Neural cell (in vitro differentiated cells): ENCODE data around the gene COL20A1. TPM values are rescaled to one million over a fixed set of nuclear protein-coding genes. Genes with fewer than 3 reads are reported as not detected.

ENCODE experiments used
- H2AFZ ChIP-seq: fragments of 200-600, 300-800 bp; sonication (generic), shearing (Covaris generic); 2 replicates; pipeline ENCODE4 v1.6.0; 2014; ENCODE audit warnings: low read depth, mild to moderate bottlenecking, antibody characterized with exemption, low read length, moderate library complexity
- H3F3A ChIP-seq: fragments of 200-600 bp; shearing (Covaris generic); 2 replicates; pipeline ENCODE4 v1.6.1; 2016; ENCODE audit warnings: mild to moderate bottlenecking, moderate library complexity, mixed read lengths, antibody characterized with exemption, low read length; ENCODE audit not compliant: insufficient read depth, poor library complexity, severe bottlenecking
- H3K27ac ChIP-seq: fragments of 200-600, 300-800 bp; sonication (generic), shearing (Covaris generic); 2 replicates; pipeline ENCODE4 v1.5.1; 2014; ENCODE audit warnings: mild to moderate bottlenecking, low read length, moderate library complexity
- H3K27me3 ChIP-seq: fragments of 300-800, 200-600 bp; sonication (generic), shearing (Covaris generic); 2 replicates; pipeline ENCODE4 v1.6.0; 2014; ENCODE audit warnings: mild to moderate bottlenecking, low read depth, low read length, moderate library complexity; ENCODE audit not compliant: insufficient read depth
- H3K36me3 ChIP-seq: fragments of 300-800, 200-600 bp; sonication (generic), shearing (Covaris generic); 2 replicates; pipeline ENCODE4 v1.5.1; 2014; ENCODE audit warnings: mild to moderate bottlenecking, antibody characterized with exemption, low read length, moderate library complexity; ENCODE audit not compliant: insufficient read depth
- H3K4me2 ChIP-seq: fragments of 300-800, 200-600 bp; sonication (generic), shearing (Covaris generic); 2 replicates; pipeline ENCODE4 v1.6.0; 2014; ENCODE audit warnings: mild to moderate bottlenecking, low read length
- H3K4me3 ChIP-seq: fragments of 300-800, 200-600 bp; sonication (generic), shearing (Covaris generic); 2 replicates; pipeline ENCODE4 v1.5.1; 2014; ENCODE audit warnings: mild to moderate bottlenecking, low read length, moderate library complexity
- H3K79me2 ChIP-seq: fragments of 200-600 bp; shearing (Covaris generic); replicated peaks from 2 replicates; pipeline ENCODE4 v1.6.0; 2014; ENCODE audit warnings: mild to moderate bottlenecking, low read length, moderate library complexity; ENCODE audit not compliant: insufficient read depth
- H3K9ac ChIP-seq: fragments of 300-800, 200-600 bp; sonication (generic), shearing (Covaris generic); 2 replicates; pipeline ENCODE4 v1.6.1; 2016; ENCODE audit warnings: mild to moderate bottlenecking, low read length, mixed read lengths
- H3K9me2 ChIP-seq: fragments of 200-600 bp; shearing (Covaris generic); 2 replicates; pipeline ENCODE4 v1.6.1; 2016; ENCODE audit warnings: mild to moderate bottlenecking, low read length, mixed read lengths; ENCODE audit not compliant: insufficient read depth
- H3K9me3 ChIP-seq: fragments of 200-600, 300-800 bp; sonication (generic), shearing (Covaris generic); 2 replicates; pipeline ENCODE4 v1.6.1; 2016; ENCODE audit warnings: mild to moderate bottlenecking, mixed run types, low read length, moderate library complexity, mixed read lengths
- H4K20me1 ChIP-seq: fragments of 200-600 bp; shearing (Covaris generic); 2 replicates; pipeline ENCODE4 v1.6.1; 2016; ENCODE audit warnings: mild to moderate bottlenecking, mixed run types; ENCODE audit not compliant: insufficient read depth
- EP300 ChIP-seq: fragments of 450-650 bp; conservative IDR thresholded peaks from 2 replicates; pipeline ENCODE4 v1.6.1; 2014; ENCODE audit warnings: antibody characterized with exemption, mild to moderate bottlenecking, moderate library complexity; ENCODE audit not compliant: poor library complexity, severe bottlenecking
- EZH2 ChIP-seq: fragments of 200-600, 300-800 bp; shearing (Covaris generic), sonication (generic); IDR thresholded peaks from 2 replicates; pipeline ENCODE4 v1.6.1; 2014; ENCODE audit warnings: antibody characterized with exemption, low read length, borderline replicate concordance, mild to moderate bottlenecking; ENCODE audit not compliant: insufficient read depth, poor library complexity, severe bottlenecking
- MXI1 ChIP-seq: fragments of 450-650 bp; conservative IDR thresholded peaks from 2 replicates; pipeline ENCODE4 v1.6.1; 2014; ENCODE audit warnings: antibody characterized with exemption, mild to moderate bottlenecking; ENCODE audit not compliant: poor library complexity, severe bottlenecking
- POLR2AphosphoS5 ChIP-seq: IDR thresholded peaks from 2 replicates; pipeline ENCODE4 v1.6.1; 2012
- RAD21 ChIP-seq: fragments of 450-650 bp; conservative IDR thresholded peaks from 2 replicates; pipeline ENCODE4 v1.6.1; 2014; ENCODE audit warnings: antibody characterized with exemption, mild to moderate bottlenecking, moderate library complexity
- SMC3 ChIP-seq: fragments of 450-650 bp; conservative IDR thresholded peaks from 2 replicates; pipeline ENCODE4 v1.6.1; 2014; ENCODE audit warnings: antibody characterized with exemption, mild to moderate bottlenecking, moderate library complexity; ENCODE audit not compliant: poor library complexity
- TAF1 ChIP-seq: IDR thresholded peaks from 2 replicates; pipeline ENCODE4 v1.6.1; 2012; ENCODE audit warnings: low read depth
- polyA plus RNA-seq: library from polyadenylated mRNA; depleted of rRNA; stranded (reverse); fragments of >200 nt; gene quantifications from 2 replicates; pipeline ENCODE4 v1.2.3, GENCODE V29; 2014
- TF ChIP-seq, protein P1 (sequence below): IDR thresholded peaks from 2 replicates; pipeline ENCODE4 v1.6.1; 2012; ENCODE audit warnings: borderline replicate concordance
- TF ChIP-seq, protein P2 (sequence below): fragments of 450-650 bp; IDR thresholded peaks from 2 replicates; pipeline ENCODE4 v1.5.1; 2014; ENCODE audit warnings: antibody characterized with exemption, mild to moderate bottlenecking, moderate library complexity; ENCODE audit not compliant: poor library complexity, severe bottlenecking

The COL20A1 gene
- polyA plus RNA-seq, 1 donor from 2014 or later = 1.1 TPM

DNA sequence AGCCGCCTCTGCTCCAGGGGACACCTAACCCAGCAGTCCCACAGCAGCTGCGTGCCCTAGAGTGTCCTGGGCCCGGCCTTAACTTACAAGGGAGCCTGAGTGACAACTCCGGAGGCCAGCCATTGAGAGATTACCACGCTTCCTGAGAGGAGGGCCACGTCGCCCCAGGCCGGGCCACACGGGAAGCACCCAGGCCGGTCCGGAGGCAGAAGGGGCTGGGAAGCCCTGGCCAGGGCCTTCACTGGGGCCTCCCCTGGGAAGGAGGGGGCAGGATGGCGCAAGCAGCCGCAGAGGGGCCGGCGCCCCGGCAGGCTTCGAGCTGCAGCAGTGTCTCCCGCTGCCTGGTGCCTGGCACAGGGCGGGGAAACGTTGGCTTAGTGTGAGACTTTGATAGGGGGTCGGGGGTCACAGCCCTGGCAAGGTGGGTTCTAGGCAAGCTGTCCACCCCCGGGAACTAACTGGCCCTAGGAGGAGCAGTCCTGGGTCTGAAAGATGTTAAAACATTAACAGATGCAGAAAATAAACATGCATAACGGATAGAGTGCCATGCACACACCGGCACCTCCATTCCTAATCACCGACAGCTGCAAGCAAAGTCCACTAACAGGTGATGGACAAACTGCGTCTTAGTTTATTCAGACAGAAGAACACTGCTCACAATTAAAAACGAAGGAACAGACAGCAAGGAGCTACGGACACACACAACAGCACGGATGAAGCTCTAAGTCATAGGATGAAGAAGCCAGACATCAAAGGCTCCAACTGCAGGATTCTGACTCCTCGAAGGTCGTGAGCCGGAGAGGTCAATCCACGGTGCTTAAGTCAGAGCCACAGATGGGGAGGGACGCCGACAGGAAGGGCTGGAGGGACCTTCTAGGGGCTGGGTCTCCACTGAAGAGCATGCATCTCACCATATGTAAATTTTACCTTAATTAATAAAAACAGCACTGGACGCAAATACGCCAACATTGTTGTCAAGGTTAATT is 50.8 kb downstream of the COL20A1 start:
- Histone ChIP-seq H3F3A (no peaks in the 10 kb centered on the region), H3K36me3 (no peaks in the 10 kb centered on the region), H3K79me2 (no peaks in the 10 kb centered on the region), H3K9me3 (no peaks in the 10 kb centered on the region), H2AFZ (no peak overlapping the region), H3K9me2 (no peaks in the 10 kb centered on the region), H3K4me3 (no peak overlapping the region), H3K27ac (no peak overlapping the region), H3K9ac (no peak overlapping the region), H4K20me1 (no peaks in the 10 kb centered on the region), H3K4me2 (no peak overlapping the region), H3K27me3 (no peaks in the 10 kb centered on the region)
- TF ChIP-seq EZH2 (no peak), TAF1 (no peak), SMC3 (no peak), RAD21 (no peak), MXI1 (no peak), EP300 (no peak), POLR2AphosphoS5 (no peak)
- TF ChIP-seq, protein P1, sequence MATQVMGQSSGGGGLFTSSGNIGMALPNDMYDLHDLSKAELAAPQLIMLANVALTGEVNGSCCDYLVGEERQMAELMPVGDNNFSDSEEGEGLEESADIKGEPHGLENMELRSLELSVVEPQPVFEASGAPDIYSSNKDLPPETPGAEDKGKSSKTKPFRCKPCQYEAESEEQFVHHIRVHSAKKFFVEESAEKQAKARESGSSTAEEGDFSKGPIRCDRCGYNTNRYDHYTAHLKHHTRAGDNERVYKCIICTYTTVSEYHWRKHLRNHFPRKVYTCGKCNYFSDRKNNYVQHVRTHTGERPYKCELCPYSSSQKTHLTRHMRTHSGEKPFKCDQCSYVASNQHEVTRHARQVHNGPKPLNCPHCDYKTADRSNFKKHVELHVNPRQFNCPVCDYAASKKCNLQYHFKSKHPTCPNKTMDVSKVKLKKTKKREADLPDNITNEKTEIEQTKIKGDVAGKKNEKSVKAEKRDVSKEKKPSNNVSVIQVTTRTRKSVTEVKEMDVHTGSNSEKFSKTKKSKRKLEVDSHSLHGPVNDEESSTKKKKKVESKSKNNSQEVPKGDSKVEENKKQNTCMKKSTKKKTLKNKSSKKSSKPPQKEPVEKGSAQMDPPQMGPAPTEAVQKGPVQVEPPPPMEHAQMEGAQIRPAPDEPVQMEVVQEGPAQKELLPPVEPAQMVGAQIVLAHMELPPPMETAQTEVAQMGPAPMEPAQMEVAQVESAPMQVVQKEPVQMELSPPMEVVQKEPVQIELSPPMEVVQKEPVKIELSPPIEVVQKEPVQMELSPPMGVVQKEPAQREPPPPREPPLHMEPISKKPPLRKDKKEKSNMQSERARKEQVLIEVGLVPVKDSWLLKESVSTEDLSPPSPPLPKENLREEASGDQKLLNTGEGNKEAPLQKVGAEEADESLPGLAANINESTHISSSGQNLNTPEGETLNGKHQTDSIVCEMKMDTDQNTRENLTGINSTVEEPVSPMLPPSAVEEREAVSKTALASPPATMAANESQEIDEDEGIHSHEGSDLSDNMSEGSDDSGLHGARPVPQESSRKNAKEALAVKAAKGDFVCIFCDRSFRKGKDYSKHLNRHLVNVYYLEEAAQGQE = no peak
- TF ChIP-seq, protein P2, sequence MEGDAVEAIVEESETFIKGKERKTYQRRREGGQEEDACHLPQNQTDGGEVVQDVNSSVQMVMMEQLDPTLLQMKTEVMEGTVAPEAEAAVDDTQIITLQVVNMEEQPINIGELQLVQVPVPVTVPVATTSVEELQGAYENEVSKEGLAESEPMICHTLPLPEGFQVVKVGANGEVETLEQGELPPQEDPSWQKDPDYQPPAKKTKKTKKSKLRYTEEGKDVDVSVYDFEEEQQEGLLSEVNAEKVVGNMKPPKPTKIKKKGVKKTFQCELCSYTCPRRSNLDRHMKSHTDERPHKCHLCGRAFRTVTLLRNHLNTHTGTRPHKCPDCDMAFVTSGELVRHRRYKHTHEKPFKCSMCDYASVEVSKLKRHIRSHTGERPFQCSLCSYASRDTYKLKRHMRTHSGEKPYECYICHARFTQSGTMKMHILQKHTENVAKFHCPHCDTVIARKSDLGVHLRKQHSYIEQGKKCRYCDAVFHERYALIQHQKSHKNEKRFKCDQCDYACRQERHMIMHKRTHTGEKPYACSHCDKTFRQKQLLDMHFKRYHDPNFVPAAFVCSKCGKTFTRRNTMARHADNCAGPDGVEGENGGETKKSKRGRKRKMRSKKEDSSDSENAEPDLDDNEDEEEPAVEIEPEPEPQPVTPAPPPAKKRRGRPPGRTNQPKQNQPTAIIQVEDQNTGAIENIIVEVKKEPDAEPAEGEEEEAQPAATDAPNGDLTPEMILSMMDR = no peak

DNA sequence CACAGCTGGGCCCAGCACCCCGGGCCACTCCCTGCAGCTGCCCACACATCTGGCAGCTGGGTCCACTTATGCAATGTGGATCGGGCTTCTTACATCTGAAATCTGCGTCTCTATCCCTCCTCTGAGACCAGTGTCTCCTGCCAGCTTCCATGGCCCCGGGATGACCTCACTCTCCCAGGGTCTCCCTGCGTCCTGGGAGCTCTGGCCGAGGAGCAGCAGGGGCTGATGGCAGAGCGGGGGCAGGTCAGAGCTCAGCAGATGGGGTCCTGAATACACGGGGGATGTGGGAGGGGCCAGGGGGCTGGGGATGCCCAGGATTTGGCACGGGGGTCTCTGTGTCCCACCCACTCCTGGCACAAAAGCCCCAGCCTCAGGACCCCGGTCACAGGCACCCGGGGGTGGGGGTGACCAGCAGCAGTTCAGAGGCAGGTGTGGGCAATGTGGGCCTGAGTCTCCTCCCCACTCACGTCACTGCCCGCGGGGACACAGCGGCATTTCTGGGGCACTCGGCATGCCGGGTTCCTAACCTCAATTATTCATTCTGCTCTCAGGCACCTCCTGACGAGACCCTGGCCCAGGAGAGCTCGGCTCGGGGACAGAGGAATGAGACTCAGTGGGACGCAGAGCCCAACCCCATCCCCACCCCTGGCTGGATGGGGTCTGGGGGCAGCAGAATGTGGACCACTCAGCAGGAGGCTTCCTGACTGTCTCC is 51.8 kb downstream of the COL20A1 start:
- Histone ChIP-seq H3K9ac (no peak overlapping the region), H3K9me3 (no peaks in the 10 kb centered on the region), H3K79me2 (no peaks in the 10 kb centered on the region), H3K9me2 (no peaks in the 10 kb centered on the region), H3K4me2 (no peak overlapping the region), H3K27me3 (no peaks in the 10 kb centered on the region), H3F3A (no peaks in the 10 kb centered on the region), H3K4me3 (no peak overlapping the region), H4K20me1 (no peaks in the 10 kb centered on the region), H3K36me3 (no peaks in the 10 kb centered on the region), H3K27ac (no peak overlapping the region), H2AFZ (no peak overlapping the region)
- TF ChIP-seq MXI1 (no peak), RAD21 (no peak), EP300 (no peak), POLR2AphosphoS5 (no peak), TAF1 (no peak), EZH2 (no peak)
- TF ChIP-seq, protein P2 = no peak
- TF ChIP-seq, protein P1 = no peak
